Coronary artery (tissue), 2 donors: ENCODE data around the gene DNAJC9.

Experiments
- DNase-seq: peaks from one replicate; pipeline ENCODE4 v3.0.0-alpha.2; 2017; ENCODE audit warnings: low spot score
- H3K27ac ChIP-seq, 2 donors: fragments of 200-600 bp; sonication (generic); one replicate each; pipeline ENCODE4 v1.5.1; 2016 to 2019
- H3K4me3 ChIP-seq: fragments of 200-600 bp; sonication (generic); 2 replicates; pipeline ENCODE4 v1.5.1; 2016; ENCODE audit warnings: mild to moderate bottlenecking, moderate library complexity
- CTCF ChIP-seq: fragments of 200-600 bp; sonication (generic); IDR thresholded peaks from one replicate; pipeline ENCODE4 v1.5.1; 2019; ENCODE audit warnings: antibody characterized with exemption

DNAJC9 gene

GRCh38 chr10:73225518-73225917 is 21.5 kb downstream of the DNAJC9 start:
- no peak for TF ChIP-seq CTCF
- no peak for DNase-seq
- no peak overlapping the region for H3K4me3 ChIP-seq
- no peak overlapping the region for H3K27ac ChIP-seq

DNA sequence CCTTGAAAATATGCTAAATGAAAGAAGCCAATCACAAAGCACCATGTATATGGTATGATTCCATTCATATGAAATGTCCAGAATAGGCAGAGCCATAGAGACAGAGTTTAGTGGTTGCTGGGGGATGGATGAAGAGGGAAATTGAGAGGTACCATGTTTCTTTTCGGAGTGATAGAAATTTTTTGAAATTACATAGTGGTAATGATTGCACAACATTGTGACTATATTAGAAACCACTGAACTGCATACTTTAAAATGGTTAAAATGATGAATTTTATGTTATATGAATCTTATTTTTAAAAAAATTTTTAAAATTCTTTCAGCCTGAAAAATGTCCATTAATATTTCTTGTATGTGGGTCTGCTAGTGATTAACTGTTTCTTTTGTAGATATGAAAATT is 26.1 kb downstream of the DNAJC9 start:
- no peak for TF ChIP-seq CTCF
- no peak overlapping the region for H3K4me3 ChIP-seq
- DNase-seq = no peak
- no peak overlapping the region for H3K27ac ChIP-seq

- TF ChIP-seq CTCF = no peak
- no peak for DNase-seq
- Histone ChIP-seq H3K4me3 (no peak overlapping the region), H3K27ac (no peak overlapping the region)
These were observed 27.7 kb downstream of the DNAJC9 start for GRCh38 chr10:73219384-73219783.

- no peak for DNase-seq
- no peak overlapping the region for H3K27ac ChIP-seq
- H3K4me3 ChIP-seq = no peak overlapping the region
- TF ChIP-seq CTCF = no peak
These were observed 28.4 kb downstream of the DNAJC9 start for GRCh38 chr10:73218431-73219191.

- no peak overlapping the region for H3K27ac ChIP-seq
- H3K4me3 ChIP-seq = no peak overlapping the region
- TF ChIP-seq CTCF = no peak
- no peak for DNase-seq
These were observed 29.4 kb downstream of the DNAJC9 start for GRCh38 chr10:73217628-73218027.

GRCh38 chr10:73215749-73216148 is 31.3 kb downstream of the DNAJC9 start:
- Histone ChIP-seq H3K27ac (no peak overlapping the region), H3K4me3 (no peak overlapping the region)
- DNase-seq = no peak
- no peak for TF ChIP-seq CTCF

- no peak for DNase-seq
- TF ChIP-seq CTCF = no peak
- Histone ChIP-seq H3K27ac (no peak overlapping the region), H3K4me3 (no peak overlapping the region)
These were observed 35.8 kb downstream of the DNAJC9 start for GRCh38 chr10:73211106-73211811.
